ELF-1 (cell line): ENCODE data around the gene CYP2W1.
"Not testable (repeated sequence)": the region's sequence is repeated elsewhere in the genome, so short reads cannot be mapped to it uniquely, and the experiment has no call there.

Experiments used
- DNase-seq: peaks from one replicate; pipeline ENCODE4 v3.0.0-alpha.2; 2016; ENCODE audit warnings: low read depth, low spot score

Gene CYP2W1

DNA sequence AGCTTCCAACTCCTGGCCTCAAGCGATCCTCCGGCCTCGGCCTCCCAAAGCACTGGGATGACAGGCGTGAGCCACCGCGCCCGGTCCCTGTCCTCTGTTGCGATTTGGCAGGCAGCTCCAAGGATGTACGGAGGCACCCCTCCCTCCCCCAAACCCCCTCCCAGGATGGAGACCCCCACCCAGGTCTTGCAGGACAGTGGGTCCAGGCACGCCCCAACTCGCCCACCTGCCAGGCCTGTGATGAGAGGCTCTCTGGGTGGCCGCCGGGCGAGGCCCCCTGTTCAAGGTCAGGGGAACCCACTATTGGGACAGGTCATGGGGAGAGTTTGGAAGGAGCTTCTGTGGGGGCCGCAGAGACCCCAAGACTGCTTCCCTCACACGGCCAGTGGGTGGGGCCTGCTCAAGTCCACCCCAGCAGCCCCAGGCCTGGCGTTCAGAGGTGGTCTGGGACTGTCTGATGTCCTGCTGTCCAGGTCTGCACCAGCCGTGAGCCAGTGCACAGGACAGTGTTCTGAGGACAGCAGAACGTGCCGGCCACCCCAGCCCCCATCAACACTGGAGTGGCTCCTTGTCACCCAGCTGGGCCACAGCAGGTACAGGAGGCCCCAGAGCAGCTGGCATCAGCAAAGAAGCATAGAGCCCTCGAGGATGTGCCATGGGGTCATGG lies 31.0 kb upstream of the CYP2W1 start:
- DNase-seq = no peak

DNA sequence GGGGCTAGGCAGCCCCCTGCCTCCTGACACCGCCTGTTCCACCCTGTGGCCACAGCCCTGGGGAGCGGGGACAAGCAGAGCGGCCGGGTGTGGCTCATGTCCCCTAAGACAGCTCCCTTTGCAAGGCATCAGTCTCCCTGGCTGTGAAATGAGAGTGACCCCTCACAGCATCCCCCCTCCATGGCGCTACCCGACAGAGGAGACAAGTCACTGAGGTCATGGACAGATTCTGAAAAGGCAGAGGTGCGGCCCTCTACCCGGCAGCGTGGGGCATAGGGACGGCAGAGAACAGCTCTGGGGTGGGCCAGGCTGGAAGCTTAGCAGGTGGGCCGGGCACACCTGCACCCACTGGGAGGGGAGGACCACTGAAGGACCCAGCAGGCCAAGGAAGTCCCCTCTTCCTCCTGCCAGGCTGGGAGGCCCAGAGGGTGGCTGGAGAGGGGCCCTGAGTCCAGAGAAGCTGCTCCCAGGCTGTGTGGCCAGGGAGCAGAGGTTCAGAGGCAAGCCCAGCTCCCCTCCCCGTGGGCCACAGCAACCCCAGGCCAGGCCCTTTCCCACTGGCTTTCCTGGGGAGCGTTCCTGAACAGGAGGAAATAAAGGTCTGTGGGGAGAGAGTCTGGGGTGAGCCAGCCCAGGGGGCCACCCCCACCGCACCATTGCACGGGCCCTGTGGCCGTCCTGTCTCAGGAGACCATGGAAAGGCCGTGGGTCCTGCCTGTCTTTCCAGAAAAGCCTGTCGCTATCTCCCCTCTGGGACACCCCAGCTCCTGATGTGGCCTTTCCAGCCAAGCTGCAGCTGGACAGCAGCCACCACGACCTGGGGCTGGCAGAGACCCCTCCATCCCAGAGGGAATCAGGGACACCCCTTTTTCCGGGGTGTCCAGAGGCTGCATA lies 30.2 kb upstream of the CYP2W1 start:
- no peak for DNase-seq

DNA sequence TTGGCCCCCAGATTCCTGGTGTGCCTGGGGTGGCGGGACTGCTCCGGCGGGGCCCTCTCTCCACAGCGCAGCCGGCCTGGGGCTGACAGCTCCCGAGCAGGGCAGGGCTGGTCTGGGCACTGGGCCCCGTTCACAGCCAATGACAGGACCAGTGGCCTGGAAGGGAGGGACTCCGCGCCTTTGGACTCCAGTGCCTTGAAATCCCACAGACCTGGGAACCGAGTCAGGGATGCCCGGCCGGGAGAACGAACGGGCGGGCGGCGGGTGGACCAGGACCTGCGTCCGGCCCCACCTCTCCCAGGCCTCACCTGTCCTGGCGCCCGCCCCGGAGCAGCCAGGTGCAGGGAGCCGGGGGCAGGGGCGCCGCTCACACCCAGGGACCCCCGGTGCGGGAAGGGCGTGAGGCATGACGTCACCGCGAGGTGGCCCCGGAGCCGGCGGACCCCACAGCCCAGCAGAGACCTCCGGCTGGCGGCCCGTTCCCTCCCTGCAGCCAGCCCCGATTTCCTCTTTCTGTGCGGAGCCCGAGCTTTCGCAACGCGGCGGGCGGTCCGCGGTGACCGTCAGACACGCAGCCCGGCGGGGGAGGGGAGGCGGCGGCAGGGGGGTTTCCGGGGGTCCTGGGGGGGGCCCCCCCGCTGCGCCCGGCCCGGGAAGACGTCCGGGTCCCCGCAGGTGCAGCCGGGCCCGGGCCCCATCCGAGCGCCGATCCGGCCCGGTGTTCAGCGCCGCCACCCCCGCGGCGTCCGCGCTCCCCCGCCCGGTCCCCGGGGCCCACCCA lies 29.2 kb upstream of the CYP2W1 start:
- no peak for DNase-seq

DNA sequence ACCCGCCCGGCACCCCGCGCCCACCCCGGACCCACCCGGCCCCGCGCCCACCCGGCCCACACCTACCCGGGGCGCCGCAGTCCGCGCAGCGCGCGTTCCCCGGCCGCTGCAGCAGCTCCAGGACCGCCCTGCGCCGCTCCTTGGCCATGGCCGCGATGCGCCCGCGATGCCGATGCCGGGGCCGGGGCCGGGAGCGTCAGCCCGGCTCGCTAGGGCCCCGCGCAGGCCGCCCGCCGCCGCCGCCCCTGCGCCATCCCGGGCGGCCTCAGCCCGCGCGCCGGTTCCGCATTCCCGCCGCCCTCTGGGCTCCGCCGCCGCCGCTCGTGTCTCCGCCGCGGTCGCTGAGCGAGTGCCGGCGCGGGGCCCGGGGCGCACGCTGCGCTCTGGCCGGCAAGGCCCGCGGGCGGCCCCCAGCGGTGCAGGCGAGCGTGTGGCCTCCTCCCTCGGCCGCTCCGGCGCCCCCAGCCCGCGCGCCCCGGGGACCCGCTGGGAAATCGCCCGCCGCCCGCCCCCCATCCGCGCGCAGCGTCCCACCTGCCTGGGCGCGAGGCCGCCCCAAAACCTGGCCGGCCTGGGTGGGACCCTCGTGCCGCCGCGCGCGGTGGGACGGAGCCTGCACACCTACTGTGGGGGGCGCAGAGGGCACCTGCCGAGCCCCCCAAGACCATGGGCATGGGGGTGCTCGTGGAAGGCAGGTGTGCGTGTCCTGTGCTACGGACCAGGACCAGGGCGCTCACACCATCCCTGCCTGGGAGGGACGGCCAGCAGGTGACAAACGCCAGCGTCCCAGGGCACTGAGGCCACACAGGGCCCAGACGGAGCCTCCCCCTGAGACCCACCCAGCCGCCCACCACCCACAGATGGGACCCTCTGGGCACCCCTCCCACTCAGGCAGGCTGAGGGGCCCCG lies 28.4 kb upstream of the CYP2W1 start, which contains the start of gene ADAP1:
TSS of gene ADAP1 (minus strand) at position 351 of the 909 bp plus-strand sequence. CDS start at position 148, 203 bp downstream.
- no peak for DNase-seq

DNA sequence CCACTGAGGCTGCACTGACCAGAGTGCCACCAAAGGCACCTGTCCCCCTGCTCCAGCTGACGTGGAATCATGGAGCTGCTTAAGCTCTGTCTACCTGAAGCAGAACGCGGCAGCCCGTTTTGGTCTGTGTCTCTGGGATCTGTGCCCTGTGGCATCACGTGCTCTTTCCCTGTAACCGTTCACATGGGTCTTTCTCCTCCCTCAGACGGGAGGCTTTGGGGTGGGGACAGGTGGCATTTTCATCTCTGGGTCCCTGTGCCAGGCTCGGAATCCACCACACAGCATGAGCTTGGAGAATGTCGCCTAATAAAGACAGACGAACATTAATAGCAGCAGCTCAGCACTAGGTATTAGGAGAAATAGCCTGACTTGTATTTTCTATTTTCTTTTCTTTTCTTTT lies 26.9 kb upstream of the CYP2W1 start:
- no peak for DNase-seq

DNA sequence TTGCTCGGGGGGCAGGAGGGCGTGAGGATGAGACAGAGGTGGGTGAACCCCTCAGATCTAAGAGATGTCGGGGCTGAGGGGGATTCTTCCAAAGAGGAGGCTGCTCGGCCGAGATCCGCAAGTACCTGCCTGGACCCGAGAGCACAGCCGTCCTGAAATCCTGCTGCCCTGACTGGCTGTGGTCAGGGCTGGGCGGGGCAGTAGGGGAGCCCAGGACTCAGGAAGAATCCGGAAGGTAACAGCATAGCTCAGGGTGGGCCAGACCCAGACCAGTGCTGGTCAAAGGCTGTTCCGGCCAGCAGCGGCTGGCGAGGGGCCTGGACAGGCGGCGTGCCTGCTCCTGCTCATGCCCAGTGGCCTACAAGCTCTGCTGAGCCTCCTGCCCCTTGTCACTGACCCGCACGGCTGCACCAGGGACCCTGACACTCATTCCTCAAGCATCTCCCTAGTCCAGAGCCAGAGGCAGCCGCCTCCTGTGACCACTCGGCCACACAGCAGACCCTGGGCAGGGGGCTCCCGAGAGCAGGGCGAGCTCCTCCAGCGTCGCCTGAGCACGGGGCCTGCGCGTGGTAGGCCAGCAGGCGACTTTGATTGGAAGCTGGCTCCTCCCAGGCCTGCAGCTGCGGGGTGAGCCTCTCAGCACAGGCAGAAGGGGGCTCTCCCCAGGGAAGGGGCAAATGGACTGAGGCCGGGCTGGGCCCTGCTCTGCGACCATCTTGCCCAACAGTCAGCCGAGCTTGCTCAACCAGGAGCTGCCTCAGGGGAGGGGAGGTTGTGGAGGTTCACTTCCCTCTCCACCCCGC lies 25.4 kb upstream of the CYP2W1 start:
- DNase-seq = peak; percentile 81

DNA sequence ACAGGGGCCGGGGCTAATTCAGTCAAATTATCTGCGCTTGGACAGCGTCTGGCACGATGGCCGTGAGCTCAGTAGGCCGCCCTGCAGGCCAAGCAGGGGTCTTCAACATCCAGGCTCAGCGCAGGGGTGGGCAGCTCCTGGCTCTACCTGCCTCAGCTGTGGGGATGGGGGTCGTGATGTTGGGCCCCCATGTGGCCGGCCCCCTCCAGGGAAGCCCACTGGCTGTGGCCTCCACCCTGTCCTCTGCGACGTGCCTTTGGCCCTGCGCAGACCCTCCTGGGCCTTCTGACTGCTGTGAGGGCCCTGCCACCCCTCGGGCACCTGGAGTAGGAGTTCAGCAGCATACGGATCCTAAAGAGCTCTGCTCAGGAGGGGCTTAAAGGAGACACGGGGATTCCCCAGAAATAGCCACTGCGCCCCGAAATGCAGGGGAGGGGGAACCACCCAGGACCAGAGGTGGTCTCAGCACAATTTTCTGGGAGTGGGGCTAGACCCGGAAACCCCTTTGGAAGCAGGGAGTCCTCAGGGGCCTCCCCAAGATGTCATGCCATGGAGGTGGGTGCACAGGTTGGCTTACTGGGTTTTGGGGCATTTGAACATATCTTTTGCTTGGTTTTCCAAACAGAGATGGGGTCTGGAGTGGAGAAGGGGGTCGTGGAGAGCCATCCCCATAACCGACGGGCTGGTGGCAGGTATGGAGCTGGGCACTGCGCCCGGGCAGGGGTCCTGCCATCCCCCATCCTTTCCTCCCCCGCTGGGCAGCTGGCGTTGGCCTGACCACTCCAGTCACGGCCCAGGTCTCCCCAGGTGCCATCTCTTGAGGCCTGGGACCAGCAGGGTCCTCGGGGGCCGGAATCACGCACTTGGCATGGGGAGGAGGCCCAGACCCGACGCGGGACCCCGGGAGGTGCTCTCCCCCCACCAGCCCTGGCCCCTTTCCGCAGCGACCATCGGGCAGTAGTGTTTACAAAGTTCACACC lies 24.5 kb upstream of the CYP2W1 start:
- no peak for DNase-seq

DNA sequence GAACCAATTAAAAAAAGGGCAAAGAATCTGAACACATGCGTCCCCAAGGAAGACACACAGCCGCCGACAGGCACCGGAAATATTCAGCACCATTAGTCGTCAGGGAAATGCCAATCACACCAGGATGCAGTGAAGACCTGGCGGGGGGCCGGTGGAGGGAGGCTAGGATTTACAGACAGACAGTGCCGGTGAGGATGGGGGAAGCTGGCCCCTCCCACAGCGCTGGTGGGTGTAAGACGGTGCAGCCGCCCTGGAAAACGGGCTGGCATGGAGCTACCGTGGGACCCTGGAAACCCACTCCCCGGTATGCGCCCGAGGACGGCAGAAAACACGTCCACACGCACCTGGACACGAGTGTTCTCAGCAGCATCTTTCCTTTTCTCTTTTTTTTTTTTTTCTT lies 23.7 kb upstream of the CYP2W1 start:
- no peak for DNase-seq

DNA sequence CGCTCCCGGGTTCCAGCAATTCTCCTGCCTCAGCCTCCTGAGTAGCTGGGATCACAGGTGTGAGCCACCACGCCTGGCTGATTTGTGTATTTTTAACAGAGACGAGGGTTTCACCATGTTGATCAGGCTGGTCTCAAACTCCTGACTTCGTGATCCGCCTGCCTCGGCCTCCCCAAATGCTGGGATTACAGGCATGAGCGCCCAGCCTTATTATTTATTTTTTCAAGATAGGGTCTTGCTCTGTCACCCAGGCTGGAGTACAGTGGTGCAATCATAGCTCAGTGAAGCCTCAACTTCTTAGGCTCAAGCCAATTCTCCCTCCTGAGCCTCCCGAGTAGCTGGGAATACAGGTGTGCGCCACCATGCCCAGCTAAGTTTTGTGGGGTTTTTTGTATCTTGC lies 23.2 kb upstream of the CYP2W1 start:
- not testable (repeated sequence) for DNase-seq

DNA sequence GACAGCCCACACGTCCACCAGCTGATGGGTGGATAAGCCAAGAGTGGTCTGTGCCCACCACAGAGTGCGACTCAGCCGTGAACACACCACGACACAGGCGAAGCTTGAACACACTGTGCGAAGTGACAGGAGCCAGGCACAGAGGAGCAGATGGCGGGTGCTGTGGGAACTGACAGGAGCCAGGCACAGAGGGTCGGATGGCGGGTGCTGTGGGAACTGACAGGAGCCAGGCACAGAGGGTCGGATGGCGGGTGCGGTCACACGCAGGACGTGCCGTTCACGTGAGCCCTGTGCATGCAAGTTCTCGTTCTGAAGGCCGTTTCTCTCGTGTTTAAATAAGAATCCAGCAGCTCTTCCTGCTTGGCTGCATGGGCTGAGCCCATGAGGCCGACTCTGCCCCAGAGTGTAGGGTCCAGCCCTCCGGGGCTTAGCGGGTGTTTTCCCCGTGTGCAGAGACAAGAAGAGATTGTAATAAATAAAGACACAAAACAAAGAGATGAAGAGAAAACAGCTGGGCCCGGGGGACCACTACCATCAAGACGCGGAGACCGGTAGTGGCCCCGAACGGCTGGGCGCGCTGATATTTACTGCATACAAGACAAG lies 22.6 kb upstream of the CYP2W1 start:
- no peak for DNase-seq

DNA sequence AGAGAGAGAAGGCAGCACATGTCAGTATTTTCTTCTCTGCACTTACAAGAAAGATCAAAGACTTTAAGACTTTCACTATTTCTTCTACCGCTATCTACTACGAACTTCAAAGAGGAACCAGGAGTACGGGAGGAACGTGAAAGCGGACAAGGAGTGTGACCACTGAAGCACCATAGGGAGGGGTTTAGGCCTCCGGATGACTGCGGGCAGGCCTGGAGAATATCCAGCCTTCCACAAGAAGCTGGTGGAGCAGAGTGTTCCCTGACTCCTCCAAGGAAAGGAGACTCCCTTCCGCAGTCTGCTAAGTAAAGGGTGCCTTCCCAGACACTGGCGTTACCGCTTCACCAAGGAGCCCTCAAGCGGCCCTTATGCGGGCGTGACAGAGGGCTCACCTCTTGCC lies 22.0 kb upstream of the CYP2W1 start:
- not testable (repeated sequence) for DNase-seq

DNA sequence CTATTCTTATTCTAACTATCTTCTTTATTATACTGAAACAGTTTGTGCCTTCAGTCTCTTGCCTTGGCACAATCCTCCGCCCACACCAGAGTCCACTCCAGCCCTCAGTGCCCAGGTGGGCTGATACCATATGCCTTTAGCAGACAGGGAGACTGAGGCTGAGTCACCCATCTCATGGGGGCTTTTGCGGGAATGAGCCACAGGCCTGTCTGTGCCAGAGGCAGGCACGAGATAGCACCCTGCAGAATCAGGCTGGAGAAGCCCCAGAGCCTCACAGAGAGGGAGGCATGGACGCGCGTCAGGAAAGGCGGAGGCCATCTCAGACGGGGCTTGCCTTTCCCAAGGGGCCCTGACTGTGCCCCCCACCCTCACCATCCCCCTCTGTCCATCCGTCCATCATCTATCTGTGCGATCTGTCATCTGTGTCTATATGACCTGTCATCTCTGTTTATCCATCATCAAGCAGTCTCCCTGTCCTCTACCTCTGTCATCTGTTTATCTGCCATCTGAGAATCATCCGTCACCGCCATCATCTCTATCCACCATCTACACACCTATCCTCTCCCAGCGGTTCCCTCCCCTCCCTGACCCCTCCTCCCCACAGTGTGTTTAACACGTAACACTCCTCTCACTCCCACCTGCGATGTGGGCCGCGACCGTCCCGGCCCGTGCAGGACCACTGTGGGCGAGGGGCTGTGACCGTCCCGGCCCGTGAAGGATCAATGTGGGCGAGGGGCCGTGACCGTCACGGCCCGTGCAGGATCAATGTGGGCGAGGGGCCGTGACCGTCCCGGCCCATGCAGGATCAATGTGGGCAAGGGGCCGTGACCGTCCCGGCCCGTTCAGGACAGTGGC lies 21.2 kb upstream of the CYP2W1 start:
- no peak for DNase-seq

DNA sequence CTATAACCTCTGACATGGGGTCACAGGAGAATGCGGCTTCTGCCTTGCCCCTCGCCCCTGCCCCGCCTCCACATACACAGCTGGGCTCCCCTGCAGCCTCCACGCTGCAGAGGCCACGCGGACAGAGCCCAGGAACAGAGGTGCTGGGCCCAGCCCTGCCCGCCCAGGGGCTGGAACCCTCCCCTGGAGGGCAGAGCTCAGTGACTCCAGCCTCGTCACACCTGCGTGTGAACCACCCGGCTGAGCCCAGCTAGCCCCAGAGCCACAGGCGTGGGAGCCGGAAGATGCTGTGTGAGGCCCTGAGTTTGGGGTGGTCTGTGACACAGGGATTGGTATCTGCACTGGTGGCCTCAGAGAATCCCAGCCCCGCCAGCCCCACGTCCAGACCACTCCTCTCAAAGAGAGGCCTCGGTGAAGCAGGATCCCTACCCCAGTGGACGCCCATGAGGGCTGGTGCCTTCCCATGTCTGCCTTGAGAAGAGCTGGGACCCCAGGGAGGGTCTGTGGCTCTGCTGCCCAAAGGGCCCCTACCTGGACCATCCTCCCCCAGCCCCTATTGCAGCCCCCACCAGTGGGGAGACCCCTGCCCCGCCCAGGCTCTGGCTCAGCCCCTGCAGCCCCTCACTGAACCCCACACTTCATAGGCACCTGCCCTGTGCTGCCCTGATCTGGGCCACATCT lies 20.4 kb upstream of the CYP2W1 start:
- DNase-seq = no peak

DNA sequence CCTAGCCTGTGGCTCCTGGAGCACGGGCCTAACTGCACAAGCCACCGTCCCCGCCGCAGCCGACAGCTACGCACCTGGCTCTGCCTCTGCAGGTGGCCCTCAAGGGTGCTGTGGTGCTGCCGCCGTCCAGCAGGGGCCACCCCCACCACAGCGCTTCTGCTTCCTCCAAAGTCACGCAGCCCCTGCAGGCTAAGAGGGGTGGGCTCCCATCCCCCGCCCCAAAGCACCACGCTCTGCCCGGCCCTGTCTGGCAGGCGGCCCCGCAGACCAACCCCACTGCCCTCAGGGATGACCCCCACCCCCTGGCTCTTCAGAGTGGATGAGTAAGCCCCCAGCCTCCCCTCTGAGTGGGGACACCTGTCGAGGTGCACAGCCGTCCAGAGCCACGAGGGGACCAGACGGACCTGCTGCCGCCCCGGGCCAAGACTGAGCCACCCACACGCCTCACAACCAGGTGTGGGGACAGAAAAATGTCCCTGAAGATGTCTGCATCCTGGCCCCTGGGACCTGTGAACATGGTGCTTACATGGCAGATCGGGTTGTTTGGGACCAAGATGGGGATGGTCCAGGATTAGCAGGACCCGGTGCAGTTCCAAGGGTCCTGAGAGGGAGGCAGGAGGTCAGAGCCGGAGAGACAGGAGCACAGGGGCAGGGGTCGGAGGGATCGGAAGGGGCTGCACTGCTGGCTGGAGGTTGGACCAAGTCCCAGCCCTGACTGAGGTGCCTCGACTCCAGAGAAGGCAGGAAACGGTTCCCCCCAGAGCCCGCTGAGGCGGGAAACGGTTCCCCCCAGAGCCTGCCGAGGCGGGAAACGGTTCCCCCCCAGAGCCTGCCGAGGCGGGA lies 19.5 kb upstream of the CYP2W1 start:
- DNase-seq = no peak

DNA sequence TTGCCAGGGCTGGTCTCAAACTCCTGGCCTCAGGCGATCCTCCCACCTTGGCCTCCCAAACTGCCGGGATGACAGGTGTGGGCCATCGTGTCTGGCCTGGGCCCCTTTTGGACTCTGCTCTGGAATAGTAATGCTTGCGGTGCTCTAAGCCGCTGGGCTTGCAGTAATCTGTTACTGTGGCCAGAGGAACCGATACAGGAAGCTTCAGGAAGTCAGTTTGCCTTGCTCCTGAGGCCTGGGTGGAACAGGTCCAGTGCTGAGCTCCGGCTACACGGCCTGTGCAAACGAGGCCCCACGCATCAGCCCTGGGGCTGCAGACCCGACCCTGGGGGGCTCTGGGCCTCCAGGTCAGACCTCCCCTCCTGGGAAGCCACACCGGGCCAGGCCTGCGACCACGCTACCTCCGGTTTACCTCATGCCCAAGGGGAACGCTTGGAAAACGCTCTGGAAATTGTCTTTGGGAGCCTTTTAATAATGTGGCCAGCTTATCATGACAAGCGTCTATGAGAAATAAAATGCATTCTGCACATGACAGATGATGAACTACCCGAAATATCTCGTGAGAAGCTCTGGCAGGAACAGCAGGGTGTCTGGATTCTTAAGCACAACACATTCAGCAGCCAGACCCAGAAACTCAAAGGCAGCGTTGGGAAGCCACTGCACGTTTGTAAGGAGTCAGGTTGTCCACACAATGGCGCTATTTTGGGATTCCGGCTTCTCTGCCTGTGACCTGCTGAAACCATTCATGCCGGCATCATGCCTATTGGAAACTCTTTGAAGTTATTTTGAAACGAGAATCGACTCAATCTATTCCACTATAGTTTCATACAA lies 18.4 kb upstream of the CYP2W1 start:
- DNase-seq = peak; percentile 67
